ENCODE data around the gene NOL7. TPM values are rescaled to one million over a fixed set of nuclear protein-coding genes. Genes with fewer than 3 reads are reported as not detected.

Gene NOL7
- total and polyA plus RNA-seq, 12 donors, result 42.4 to 111 (median 69.7) TPM

DNA sequence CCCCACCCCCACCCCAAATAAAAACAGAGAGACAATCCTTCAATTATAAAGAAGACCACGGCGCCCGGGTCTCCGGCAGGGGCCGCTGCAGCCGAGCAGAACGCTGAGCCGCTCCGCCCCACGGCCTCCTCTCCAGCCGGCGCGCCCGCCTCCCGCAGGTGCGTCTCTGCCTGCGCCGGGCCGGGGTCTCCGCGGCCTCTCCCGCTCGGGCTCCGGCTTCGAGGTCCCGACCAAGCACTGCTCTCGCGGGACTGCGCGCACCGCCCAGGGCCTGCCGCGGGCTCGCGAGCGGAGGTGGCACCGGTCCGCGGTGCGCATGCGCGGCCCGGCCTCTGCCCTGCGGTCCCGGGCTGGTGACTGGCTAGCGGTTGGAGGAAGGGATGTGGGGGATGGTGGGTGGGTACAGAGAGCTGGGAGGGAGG lies 41.0 kb upstream of the NOL7 start:
- DNase-seq, result peak; percentile 91 to 95 (median 94)
- intact Hi-C loops (cut with DNase I), result no loop called here
- no peaks in the 10 kb centered on the region for H3K36me3 ChIP-seq (replicated peaks in 1 of 2)
- H3K27ac ChIP-seq, result peak overlapping the region; percentile 80 to 96 (median 94)
- TF ChIP-seq, protein P1, sequence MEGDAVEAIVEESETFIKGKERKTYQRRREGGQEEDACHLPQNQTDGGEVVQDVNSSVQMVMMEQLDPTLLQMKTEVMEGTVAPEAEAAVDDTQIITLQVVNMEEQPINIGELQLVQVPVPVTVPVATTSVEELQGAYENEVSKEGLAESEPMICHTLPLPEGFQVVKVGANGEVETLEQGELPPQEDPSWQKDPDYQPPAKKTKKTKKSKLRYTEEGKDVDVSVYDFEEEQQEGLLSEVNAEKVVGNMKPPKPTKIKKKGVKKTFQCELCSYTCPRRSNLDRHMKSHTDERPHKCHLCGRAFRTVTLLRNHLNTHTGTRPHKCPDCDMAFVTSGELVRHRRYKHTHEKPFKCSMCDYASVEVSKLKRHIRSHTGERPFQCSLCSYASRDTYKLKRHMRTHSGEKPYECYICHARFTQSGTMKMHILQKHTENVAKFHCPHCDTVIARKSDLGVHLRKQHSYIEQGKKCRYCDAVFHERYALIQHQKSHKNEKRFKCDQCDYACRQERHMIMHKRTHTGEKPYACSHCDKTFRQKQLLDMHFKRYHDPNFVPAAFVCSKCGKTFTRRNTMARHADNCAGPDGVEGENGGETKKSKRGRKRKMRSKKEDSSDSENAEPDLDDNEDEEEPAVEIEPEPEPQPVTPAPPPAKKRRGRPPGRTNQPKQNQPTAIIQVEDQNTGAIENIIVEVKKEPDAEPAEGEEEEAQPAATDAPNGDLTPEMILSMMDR (IDR thresholded peaks at IDR 0.05), result peak in 4 of 6 experiments; percentile 16 to 59 (median 39)
- peak; percentile 66 to 81 for TF ChIP-seq POLR2A (IDR thresholded peaks at IDR 0.05)
- H3K27me3 ChIP-seq, result no peaks in the 10 kb centered on the region
- H3K4me1 ChIP-seq (replicated peaks in 1 of 2), result peaks cover 0 to 6% of the 10 kb centered on the region in 2 donors
- H3K4me3 ChIP-seq, result peak overlapping the region; percentile 83 to 92 (median 91)
- WGBS, 4 donors, result 0 to 1% (median 0%) methylated on average over 9 to 46 of the region's 46 CpGs
- no peaks in the 10 kb centered on the region for H3K9me3 ChIP-seq (replicated peaks in 1 of 3)

DNA sequence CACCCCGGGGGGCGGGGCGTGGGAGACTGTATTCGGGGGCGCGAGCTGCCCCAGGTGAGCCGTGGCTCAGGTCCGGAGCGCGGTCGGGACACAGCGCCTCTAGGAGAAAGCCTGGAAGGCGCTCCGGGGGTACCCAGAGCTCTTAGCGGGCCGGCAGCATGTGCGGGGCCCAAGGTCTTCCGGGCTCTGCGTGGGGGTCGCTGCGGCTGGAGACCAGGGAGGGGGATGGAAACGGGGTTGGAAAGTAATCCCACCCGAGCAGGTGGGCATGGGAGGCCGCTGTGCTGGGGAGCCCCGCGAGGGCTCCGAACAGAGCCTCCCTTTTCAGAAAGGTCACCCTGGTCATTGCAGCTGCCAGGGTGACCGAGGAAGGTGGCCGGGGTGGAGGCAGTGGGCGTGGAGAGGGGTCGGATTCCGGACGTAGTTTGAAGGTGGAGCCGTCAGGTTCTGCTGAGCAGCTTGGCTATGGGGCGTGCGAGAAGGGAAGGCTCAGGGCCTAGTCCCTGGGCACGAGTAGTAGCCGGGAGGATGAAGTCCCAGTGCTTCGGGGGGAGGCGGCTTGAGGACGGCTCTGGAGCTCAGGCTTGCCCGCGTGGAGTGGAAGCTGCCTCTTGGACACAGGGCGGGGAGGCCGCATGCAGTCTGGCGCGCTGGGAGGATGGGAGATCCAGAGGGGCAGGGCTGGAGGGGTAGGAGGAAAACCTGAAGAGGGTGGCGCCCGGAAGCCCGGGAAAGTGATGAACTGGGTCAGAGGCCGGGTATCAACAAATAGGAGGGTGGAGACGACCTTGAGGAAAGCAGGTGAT lies 40.4 kb upstream of the NOL7 start, which contains the start of gene SIRT5:
Gene SIRT5, plus strand, starts transcription at position 31 of the 806 bp plus-strand sequence. CDS start 9,510 bp downstream, outside the sequence.
- intact Hi-C loops (cut with DNase I), result no loop called here
- Histone ChIP-seq H3K4me1 (replicated peaks in 1 of 2) (peaks cover 0 to 6% of the 10 kb centered on the region in 2 donors), H3K27ac (peak within 1 kb of the TSS; percentile 80 to 96 (median 94)), H3K27me3 (no peaks in the 10 kb centered on the region), H3K36me3 (replicated peaks in 1 of 2) (no peaks in the 10 kb centered on the region), H3K9me3 (replicated peaks in 1 of 3) (no peaks in the 10 kb centered on the region), H3K4me3 (peak within 1 kb of the TSS; percentile 83 to 92 (median 91))
- 0 to 1% (median 0%) methylated on average over 33 to 52 of the region's 52 CpGs for whole genome bisulfite sequencing, 4 donors
- DNase-seq, result peak; percentile 71 to 92 (median 82)
- peak in 1 of 2 donors; percentile 54 for TF ChIP-seq POLR2A (IDR thresholded peaks at IDR 0.05)
- TF ChIP-seq, protein P1 (IDR thresholded peaks at IDR 0.05), result peak in 1 of 6 experiments; percentile 86

DNA sequence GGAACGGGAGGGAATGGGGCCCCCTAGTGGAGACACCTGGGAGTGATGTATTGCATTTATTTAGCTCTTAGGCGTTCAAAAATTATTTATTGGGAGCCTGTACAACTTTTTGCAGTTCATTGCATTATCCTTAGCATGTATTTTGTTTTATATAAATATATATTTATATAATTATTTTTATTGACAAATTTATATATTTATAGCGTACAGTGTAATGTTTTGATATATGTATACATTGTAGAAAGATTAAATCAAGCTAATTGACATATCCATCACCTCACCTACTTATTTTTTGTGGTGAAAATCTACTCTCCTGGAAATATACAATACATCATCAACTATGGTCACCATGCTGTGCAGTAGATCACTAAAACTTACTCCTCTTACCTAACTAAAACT lies 39.8 kb upstream of the NOL7 start:
- peaks cover 0 to 6% of the 10 kb centered on the region in 2 donors for H3K4me1 ChIP-seq (replicated peaks in 1 of 2)
- no peaks in the 10 kb centered on the region for H3K27me3 ChIP-seq
- no peak for TF ChIP-seq POLR2A (IDR thresholded peaks at IDR 0.05)
- TF ChIP-seq, protein P1 (IDR thresholded peaks at IDR 0.05), result peak in 5 of 6 experiments; percentile 64 to 89 (median 76)
- intact Hi-C loops (cut with DNase I), result no loop called here
- H3K4me3 ChIP-seq, result peak overlapping the region in 3 of 4 donors; percentile 83 to 92 (median 91)
- 26 to 29% (median 28%) methylated on average over 3 of the region's 3 CpGs for WGBS, 4 donors
- H3K9me3 ChIP-seq (replicated peaks in 1 of 3), result no peaks in the 10 kb centered on the region
- peak overlapping the region; percentile 80 to 96 (median 94) for H3K27ac ChIP-seq
- H3K36me3 ChIP-seq (replicated peaks in 1 of 2), result no peaks in the 10 kb centered on the region
- DNase-seq, result no peak

DNA sequence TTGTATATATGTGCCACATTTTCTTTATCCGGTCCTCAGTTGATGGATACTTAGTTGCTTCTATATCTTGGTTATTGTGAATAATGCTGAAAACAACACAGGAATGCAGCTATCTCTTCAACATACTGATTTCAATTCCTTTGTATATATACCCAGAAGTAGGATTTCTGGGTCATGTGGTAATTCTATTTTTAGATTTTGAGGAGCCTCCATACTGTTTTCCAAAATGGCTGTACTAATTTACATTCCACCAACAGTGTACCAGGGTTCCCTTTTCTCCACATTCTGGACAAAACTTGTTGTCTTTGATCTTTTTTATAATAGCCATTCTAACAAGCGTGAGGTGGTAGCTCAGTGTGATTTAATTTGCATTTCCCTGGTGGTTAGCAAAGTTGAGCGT lies 39.1 kb upstream of the NOL7 start:
- intact Hi-C loops (cut with DNase I), result no loop called here
- Histone ChIP-seq H3K36me3 (replicated peaks in 1 of 2) (no peaks in the 10 kb centered on the region), H3K4me1 (replicated peaks in 1 of 2) (peaks cover 0 to 6% of the 10 kb centered on the region in 2 donors), H3K27me3 (no peaks in the 10 kb centered on the region), H3K27ac (no peak overlapping the region), H3K4me3 (no peak overlapping the region), H3K9me3 (replicated peaks in 1 of 3) (no peaks in the 10 kb centered on the region)
- DNase-seq, result no peak
- 94 to 96% (median 95%) methylated on average over 3 of the region's 3 CpGs for WGBS, 4 donors
- TF ChIP-seq, protein P1 (IDR thresholded peaks at IDR 0.05), result no peak
- no peak for TF ChIP-seq POLR2A (IDR thresholded peaks at IDR 0.05)
